Ovary (tissue), 9 donors: ENCODE results near the gene ANKRD61. TPM values are rescaled to one million over a fixed set of nuclear protein-coding genes. Genes with fewer than 3 reads are reported as not detected.
"Not testable (repeated sequence)": the region's sequence is repeated elsewhere in the genome, so short reads cannot be mapped to it uniquely, and the experiment has no call there.

ENCODE experiments used
- DNase-seq, 5 donors: peaks; one replicate each; pipeline ENCODE4 v3.0.0-alpha.2; 2019 to 2020
- H3K27ac ChIP-seq, 2 donors: fragments of 200-600 bp; one replicate each; pipeline versions ENCODE4 v1.5.1 to v1.8.0; 2019 to 2022
- H3K27me3 ChIP-seq: fragments of 200-600 bp; one replicate; pipeline ENCODE4 v1.8.0; 2022
- H3K36me3 ChIP-seq: fragments of 200-600 bp; sonication (generic); one replicate; pipeline ENCODE4 v1.5.1; 2019
- H3K4me1 ChIP-seq: one replicate; pipeline ENCODE4 v1.8.1; 2013; ENCODE audit warnings: mild to moderate bottlenecking, moderate library complexity; ENCODE audit not compliant: insufficient read depth
- H3K4me3 ChIP-seq: fragments of 200-600 bp; sonication (generic); one replicate; pipeline ENCODE4 v1.5.1; 2017
- H3K9me3 ChIP-seq, 2 donors: fragments of 200-600 bp in 1 of 2; sonication (generic) in 1 of 2; one replicate each; pipeline versions ENCODE4 v1.5.1 to v1.8.1; 2013 to 2019; ENCODE audit warnings: mild to moderate bottlenecking in 1 of 2, moderate library complexity in 1 of 2
- EP300 ChIP-seq: sonication (generic); formaldehyde crosslinking; IDR thresholded peaks from one replicate; pipeline ENCODE4 v1.6.1; 2017; ENCODE audit warnings: antibody characterized with exemption
- POLR2A ChIP-seq: fragments of 450-650 bp; IDR thresholded peaks from one replicate; pipeline ENCODE4 v1.6.1; 2017; ENCODE audit warnings: antibody characterized with exemption, mild to moderate bottlenecking, moderate library complexity
- WGBS, 3 donors: extraction: QIAGEN DNeasy Blood & Tissue Kit in 1 of 3; methylation state at CpG; one replicate each; pipeline versions ENCODE4 v1.1.5 to v1.1.7; 2013 to 2017; 5-methylcytosine and 5-hydroxymethylcytosine counted together
- intact Hi-C, 4 donors: fragments of 100-400 bp; cut with DNase I; formaldehyde crosslinking; loops; one replicate each; pipeline versions ENCODE4 v1.11.0 to v1.15.1; 2022 to 2023
- polyA plus RNA-seq, 2 donors: library from polyadenylated mRNA; stranded (reverse); fragments of 200-250 nt in 1 of 2; fragments of 350-450 nt in 1 of 2; fragmentation: Illumina TruSeq in 1 of 2; extraction: RNeasy Lipid Tissue Mini Kit (QIAGEN cat#74804) in 1 of 2; gene quantifications; one replicate each; pipeline ENCODE4 v1.2.3, GENCODE V29; 2013 to 2014
- small RNA-seq: library from RNA; depleted of rRNA; stranded (forward); fragments of <200 nt; gene quantifications from one replicate; pipeline ENCODE3, GENCODE V24; 2016
- total RNA-seq, 7 donors: library from RNA; depleted of rRNA in 2 of 7; stranded (reverse); fragments of >200 nt in 2 of 7; fragmentation: NEBNext Ultra II Directional in 3 of 7; extraction: Animal tissue kit (Norgen Biotek cat#: 25700) in 3 of 7; gene quantifications; one replicate each; pipeline versions ENCODE4 v1.1.0 to v1.2.4, GENCODE V29; 2016 to 2023
- TF ChIP-seq, protein P1 (sequence below), 3 donors: fragments of 450-650 bp in 2 of 3; fragments of 200-600 bp in 1 of 3; IDR thresholded peaks; one replicate each; pipeline versions ENCODE4 v1.5.1 to v1.8.0; 2016 to 2022; ENCODE audit warnings: antibody characterized with exemption in 3 of 3, mild to moderate bottlenecking in 1 of 3
- donor health status: DM: no; HTN: no; CAD: no; lungs with moderate emphysema.
- donor health status: DM: no; HTN: no; CAD: no.
- donor health status: Bipolar disorder and iron deficiency.
- donor health status: DM: yes; HTN: yes; CAD: no.
- donor health status: DM: no; HTN: no; CAD: no.
- donor health status: DM: yes; HTN: yes; CAD: no.

Gene ANKRD61
- total and polyA plus RNA-seq, 9 donors: 0.15 to 1.5 (median 0.57) TPM; not detected in 6

GRCh38 chr7:6071406-6071805, 40.2 kb downstream of the ANKRD61 start:
- no peak for DNase-seq
- no peaks in the 10 kb centered on the region for H3K36me3 ChIP-seq
- intact Hi-C loops: no loop called here
- no peak overlapping the region for H3K4me3 ChIP-seq
- H3K27me3 ChIP-seq: no peaks in the 10 kb centered on the region
- no peaks in the 10 kb centered on the region for H3K4me1 ChIP-seq
- TF ChIP-seq EP300: no peak
- no peak for TF ChIP-seq POLR2A
- TF ChIP-seq, protein P1, sequence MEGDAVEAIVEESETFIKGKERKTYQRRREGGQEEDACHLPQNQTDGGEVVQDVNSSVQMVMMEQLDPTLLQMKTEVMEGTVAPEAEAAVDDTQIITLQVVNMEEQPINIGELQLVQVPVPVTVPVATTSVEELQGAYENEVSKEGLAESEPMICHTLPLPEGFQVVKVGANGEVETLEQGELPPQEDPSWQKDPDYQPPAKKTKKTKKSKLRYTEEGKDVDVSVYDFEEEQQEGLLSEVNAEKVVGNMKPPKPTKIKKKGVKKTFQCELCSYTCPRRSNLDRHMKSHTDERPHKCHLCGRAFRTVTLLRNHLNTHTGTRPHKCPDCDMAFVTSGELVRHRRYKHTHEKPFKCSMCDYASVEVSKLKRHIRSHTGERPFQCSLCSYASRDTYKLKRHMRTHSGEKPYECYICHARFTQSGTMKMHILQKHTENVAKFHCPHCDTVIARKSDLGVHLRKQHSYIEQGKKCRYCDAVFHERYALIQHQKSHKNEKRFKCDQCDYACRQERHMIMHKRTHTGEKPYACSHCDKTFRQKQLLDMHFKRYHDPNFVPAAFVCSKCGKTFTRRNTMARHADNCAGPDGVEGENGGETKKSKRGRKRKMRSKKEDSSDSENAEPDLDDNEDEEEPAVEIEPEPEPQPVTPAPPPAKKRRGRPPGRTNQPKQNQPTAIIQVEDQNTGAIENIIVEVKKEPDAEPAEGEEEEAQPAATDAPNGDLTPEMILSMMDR (IDR thresholded peaks at IDR 0.05): no peak
- WGBS, 3 donors: 65 to 78% (median 76%) methylated on average over 3 of the region's 3 CpGs
- no peak overlapping the region for H3K27ac ChIP-seq
- H3K9me3 ChIP-seq: no peaks in the 10 kb centered on the region

DNA sequence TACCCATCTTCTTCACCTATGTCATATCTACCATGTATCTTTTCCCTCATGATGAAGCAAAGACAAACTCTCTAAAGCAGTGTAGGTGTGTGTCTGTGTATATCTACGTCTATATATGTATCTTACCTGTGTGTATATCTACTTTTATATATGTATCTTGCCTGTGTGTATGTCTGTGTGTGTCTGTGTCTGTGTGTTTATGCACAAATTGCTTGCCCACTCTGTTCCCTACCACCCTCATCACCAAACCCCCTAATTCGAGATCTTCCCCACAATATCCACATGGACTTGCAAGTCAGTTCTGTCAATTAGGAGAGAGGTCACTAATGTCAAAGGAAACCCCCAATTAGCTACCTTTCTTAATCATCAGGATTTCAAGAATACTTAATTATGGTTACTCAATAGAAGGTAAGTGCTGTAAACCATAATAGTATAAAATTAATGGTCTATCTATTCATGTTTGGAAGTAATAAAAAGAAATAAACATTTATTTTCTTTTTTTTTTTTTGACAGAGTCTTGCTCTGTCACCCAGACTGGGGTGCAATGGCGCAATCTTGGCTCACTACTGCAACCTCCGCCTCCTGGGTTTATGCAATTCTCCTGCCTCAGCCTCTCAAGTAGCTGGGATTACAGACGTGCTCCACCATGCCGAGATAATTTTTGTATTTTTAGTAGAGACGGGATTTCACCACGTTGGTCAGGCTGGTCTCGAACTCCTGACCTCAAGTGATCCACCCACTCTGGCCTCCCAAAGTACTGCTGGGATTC, 43.6 kb downstream of the ANKRD61 start:
- TF ChIP-seq, protein P1 (IDR thresholded peaks at IDR 0.05): no peak
- TF ChIP-seq POLR2A: no peak
- H3K36me3 ChIP-seq: no peaks in the 10 kb centered on the region
- H3K27ac ChIP-seq: no peak overlapping the region
- H3K9me3 ChIP-seq: no peaks in the 10 kb centered on the region
- WGBS, 3 donors: 72 to 80% (median 76%) methylated on average over 9 of the region's 9 CpGs
- no peak for DNase-seq
- intact Hi-C loops: no loop called here
- H3K27me3 ChIP-seq: no peaks in the 10 kb centered on the region
- H3K4me1 ChIP-seq: no peaks in the 10 kb centered on the region
- H3K4me3 ChIP-seq: no peak overlapping the region

GRCh38 chr7:6078548-6078947, 47.4 kb downstream of the ANKRD61 start:
- H3K4me1 ChIP-seq: no peaks in the 10 kb centered on the region
- TF ChIP-seq POLR2A: no peak
- TF ChIP-seq EP300: no peak
- intact Hi-C loops: no loop called here
- no peak overlapping the region for H3K27ac ChIP-seq
- WGBS, 3 donors: 81 to 91% (median 88%) methylated on average over 3 of the region's 3 CpGs
- no peaks in the 10 kb centered on the region for H3K9me3 ChIP-seq
- no peaks in the 10 kb centered on the region for H3K27me3 ChIP-seq
- H3K36me3 ChIP-seq: no peaks in the 10 kb centered on the region
- DNase-seq: no peak
- H3K4me3 ChIP-seq: no peak overlapping the region

GRCh38 chr7:6083047-6083446, 51.9 kb downstream of the ANKRD61 start:
- H3K27me3 ChIP-seq, H3K36me3 ChIP-seq, H3K4me1 ChIP-seq, H3K9me3 ChIP-seq, H3K4me3 ChIP-seq, intact Hi-C loops, H3K27ac ChIP-seq, DNase-seq: not testable (repeated sequence)
- 92 to 96% (median 95%) methylated on average over 6 of the region's 6 CpGs for WGBS, 3 donors

Small RNA genes lying within 50 kb of the gene (small RNA-seq; reads per million reads assigned to genes)
- not detected for gene RF00019
- gene RNU6-218P: not detected
- gene SNORA80D: 0.35 reads per million

Other genes starting within 250 kb of the ANKRD61 start
- gene RNF216, start 249.7 kb upstream of the ANKRD61 start, total RNA-seq: 10 to 100 TPM; 28.7 to 46.2 (median 36.6) TPM
- 10 to 100 TPM; 20.1 to 31.7 TPM for gene RNF216, start 249.7 kb upstream of the ANKRD61 start, polyA plus RNA-seq
- not detected for gene OCM, start 150.6 kb upstream of the ANKRD61 start, total RNA-seq
- gene OCM, start 150.6 kb upstream of the ANKRD61 start, polyA plus RNA-seq: under 1 TPM; 0.13 to 0.32 TPM
- 10 to 100 TPM; 30.5 to 70.4 (median 49.5) TPM for gene CCZ1, start 132.6 kb upstream of the ANKRD61 start, total RNA-seq
- 10 to 100 TPM; 37.2 to 46.1 TPM for gene CCZ1, start 132.6 kb upstream of the ANKRD61 start, polyA plus RNA-seq
- gene RSPH10B, start 60.7 kb upstream of the ANKRD61 start, total RNA-seq: 1 to 10 TPM in 2 of 7 donors, under 1 TPM in 4, not detected in 1; 0.18 to 9.0 (median 0.72) TPM
- under 1 TPM; 0.23 to 0.58 TPM for gene RSPH10B, start 60.7 kb upstream of the ANKRD61 start, polyA plus RNA-seq
- 10 to 100 TPM in 3 of 7 donors, 1 to 10 TPM in 4; 5.2 to 14.5 (median 9.0) TPM for gene PMS2, start 22.3 kb upstream of the ANKRD61 start, total RNA-seq
- 10 to 100 TPM in 1 of 2 donors, 1 to 10 TPM in 1; 5.9 to 15.9 TPM for gene PMS2, start 22.3 kb upstream of the ANKRD61 start, polyA plus RNA-seq
- 10 to 100 TPM; 16.1 to 37.1 (median 17.8) TPM for gene AIMP2, start 22.1 kb upstream of the ANKRD61 start, total RNA-seq
- gene AIMP2, start 22.1 kb upstream of the ANKRD61 start, polyA plus RNA-seq: 10 to 100 TPM; 14.1 to 18.2 TPM
- gene EIF2AK1, start 27.8 kb downstream of the ANKRD61 start, total RNA-seq: 100 to 1,000 TPM in 1 of 7 donors, 10 to 100 TPM in 6; 54.2 to 164 (median 73.1) TPM
- 10 to 100 TPM; 32.5 to 82.3 TPM for gene EIF2AK1, start 27.8 kb downstream of the ANKRD61 start, polyA plus RNA-seq
- gene USP42, start 73.6 kb downstream of the ANKRD61 start, total RNA-seq: 10 to 100 TPM in 5 of 7 donors, 1 to 10 TPM in 2; 7.5 to 15.5 (median 12.9) TPM
- gene USP42, start 73.6 kb downstream of the ANKRD61 start, polyA plus RNA-seq: 1 to 10 TPM; 5.4 to 9.5 TPM
- 10 to 100 TPM; 14.8 to 29.6 (median 18.7) TPM for gene CYTH3, start 241.2 kb downstream of the ANKRD61 start, total RNA-seq
- 10 to 100 TPM; 18.9 to 21.6 TPM for gene CYTH3, start 241.2 kb downstream of the ANKRD61 start, polyA plus RNA-seq